DOHH2 (cell line): Measurements from ENCODE around the gene RAP1GDS1.

Experiments
- EZH2phosphoT487 ChIP-seq: fragments of 200-600 bp; sonication (generic); IDR thresholded peaks from 2 replicates; pipeline ENCODE4 v1.6.1; 2017; ENCODE audit warnings: borderline replicate concordance, mild to moderate bottlenecking, antibody characterized with exemption, low read length, moderate library complexity, mixed read lengths
- TF ChIP-seq, protein P1 (sequence below): fragments of 200-600 bp; sonication (generic); IDR thresholded peaks from one replicate; pipeline ENCODE4 v1.5.1; 2014; ENCODE audit warnings: antibody characterized with exemption, mild to moderate bottlenecking, low read depth, low read length; ENCODE audit not compliant: poor library complexity, severe bottlenecking

DNA sequence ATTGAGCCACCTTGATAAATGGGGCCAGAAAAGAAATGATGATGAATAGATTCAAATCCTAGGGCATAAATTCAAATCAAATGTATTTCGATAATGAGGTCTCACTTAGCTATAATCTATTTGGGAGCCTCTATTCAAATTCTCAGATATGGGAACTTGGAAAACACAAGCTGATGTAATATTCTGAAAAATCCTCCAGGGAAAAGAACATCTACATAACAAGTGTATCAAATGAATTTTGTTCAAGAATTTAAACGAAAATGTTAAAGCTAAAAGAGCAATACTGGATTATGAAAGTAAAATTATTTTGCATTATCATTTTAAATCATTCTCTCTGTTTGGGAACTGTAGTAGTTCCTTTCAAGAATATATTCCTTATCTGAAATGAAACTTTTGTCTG is 38.9 kb upstream of the RAP1GDS1 start:
- TF ChIP-seq, protein P1, sequence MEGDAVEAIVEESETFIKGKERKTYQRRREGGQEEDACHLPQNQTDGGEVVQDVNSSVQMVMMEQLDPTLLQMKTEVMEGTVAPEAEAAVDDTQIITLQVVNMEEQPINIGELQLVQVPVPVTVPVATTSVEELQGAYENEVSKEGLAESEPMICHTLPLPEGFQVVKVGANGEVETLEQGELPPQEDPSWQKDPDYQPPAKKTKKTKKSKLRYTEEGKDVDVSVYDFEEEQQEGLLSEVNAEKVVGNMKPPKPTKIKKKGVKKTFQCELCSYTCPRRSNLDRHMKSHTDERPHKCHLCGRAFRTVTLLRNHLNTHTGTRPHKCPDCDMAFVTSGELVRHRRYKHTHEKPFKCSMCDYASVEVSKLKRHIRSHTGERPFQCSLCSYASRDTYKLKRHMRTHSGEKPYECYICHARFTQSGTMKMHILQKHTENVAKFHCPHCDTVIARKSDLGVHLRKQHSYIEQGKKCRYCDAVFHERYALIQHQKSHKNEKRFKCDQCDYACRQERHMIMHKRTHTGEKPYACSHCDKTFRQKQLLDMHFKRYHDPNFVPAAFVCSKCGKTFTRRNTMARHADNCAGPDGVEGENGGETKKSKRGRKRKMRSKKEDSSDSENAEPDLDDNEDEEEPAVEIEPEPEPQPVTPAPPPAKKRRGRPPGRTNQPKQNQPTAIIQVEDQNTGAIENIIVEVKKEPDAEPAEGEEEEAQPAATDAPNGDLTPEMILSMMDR = no peak
- no peak for TF ChIP-seq EZH2phosphoT487
